GM23338 (cell line): ENCODE results near the gene TUBG2. TPM values are rescaled to one million over a fixed set of nuclear protein-coding genes. Genes with fewer than 3 reads are reported as not detected.

Source experiments
- ATAC-seq: fragments of 200-7000 bp; cut with Tn5 transposase; 3 replicates; pipeline ENCODE4 v1.9.1; 2020
- DNase-seq: peaks from one replicate; pipeline ENCODE4 v3.0.0-alpha.2; 2015; ENCODE audit warnings: low spot score
- H2AFZ ChIP-seq: fragments of 200-600 bp; sonication (generic); 2 replicates; pipeline ENCODE4 v1.8.0; 2016; ENCODE audit warnings: antibody characterized with exemption, mild to moderate bottlenecking, moderate library complexity
- H3F3A ChIP-seq: fragments of 200-600 bp; sonication (generic); replicated peaks from 2 replicates; pipeline ENCODE4 v1.8.0; 2017; ENCODE audit warnings: antibody characterized with exemption, mixed run types, low read depth
- H3K27ac ChIP-seq: fragments of 200-600 bp; sonication (generic); 2 replicates; pipeline ENCODE4 v1.6.1; 2016; ENCODE audit warnings: low read depth
- H3K27me3 ChIP-seq: fragments of 200-600 bp; sonication (generic); 2 replicates; pipeline ENCODE4 v1.8.0; 2016; ENCODE audit warnings: mild to moderate bottlenecking, mixed run types, moderate library complexity; ENCODE audit not compliant: insufficient read depth
- H3K36me3 ChIP-seq: fragments of 200-600 bp; sonication (generic); 2 replicates; pipeline ENCODE4 v1.8.0; 2016; ENCODE audit warnings: mild to moderate bottlenecking; ENCODE audit not compliant: insufficient read depth
- H3K4me1 ChIP-seq: fragments of 200-600 bp; sonication (generic); 2 replicates; pipeline ENCODE4 v1.8.0; 2016; ENCODE audit warnings: mild to moderate bottlenecking, moderate library complexity; ENCODE audit not compliant: insufficient read depth
- H3K4me2 ChIP-seq: fragments of 200-600 bp; sonication (generic); 2 replicates; pipeline ENCODE4 v1.7.1; 2017; ENCODE audit warnings: mixed run types
- H3K4me3 ChIP-seq: fragments of 200-600 bp; sonication (generic); 2 replicates; pipeline ENCODE4 v1.6.1; 2016; ENCODE audit warnings: mixed run types
- H3K79me2 ChIP-seq: fragments of 200-600 bp; sonication (generic); replicated peaks from 2 replicates; pipeline ENCODE4 v1.8.0; 2017; ENCODE audit warnings: mild to moderate bottlenecking; ENCODE audit not compliant: insufficient read depth
- H3K9me2 ChIP-seq: fragments of 200-600 bp; sonication (generic); 2 replicates; pipeline ENCODE4 v1.8.0; 2017; ENCODE audit not compliant: insufficient read depth
- H4K20me1 ChIP-seq: fragments of 200-600 bp; sonication (generic); replicated peaks from 2 replicates; pipeline ENCODE4 v1.8.0; 2017; ENCODE audit warnings: mild to moderate bottlenecking; ENCODE audit not compliant: insufficient read depth
- H3K27ac Mint-ChIP-seq: 2 replicates; pipeline ENCODE4 v1.8.0; 2020; ENCODE audit warnings: inconsistent platforms, mild to moderate bottlenecking, moderate library complexity, mixed read lengths
- H3K27me3 Mint-ChIP-seq: 3 replicates; pipeline ENCODE4 v1.8.0; 2022; ENCODE audit warnings: low read depth, mild to moderate bottlenecking, moderate library complexity, mixed read lengths, inconsistent platforms; ENCODE audit not compliant: insufficient read depth, poor library complexity
- H3K36me3 Mint-ChIP-seq: 3 replicates; pipeline ENCODE4 v1.8.0; 2021; ENCODE audit warnings: low read depth, mild to moderate bottlenecking, inconsistent platforms, moderate library complexity, mixed read lengths
- H3K4me1 Mint-ChIP-seq: 3 replicates; pipeline ENCODE4 v1.8.0; 2020; ENCODE audit warnings: mild to moderate bottlenecking, inconsistent platforms, mixed read lengths
- H3K4me3 Mint-ChIP-seq: 3 replicates; pipeline ENCODE4 v1.8.0; 2021; ENCODE audit warnings: moderate library complexity, mild to moderate bottlenecking, inconsistent platforms, mixed read lengths
- H3K9me3 Mint-ChIP-seq: 3 replicates; pipeline ENCODE4 v1.8.0; 2020; ENCODE audit warnings: moderate library complexity, mild to moderate bottlenecking, inconsistent platforms, mixed read lengths
- CREB1 ChIP-seq: fragments of 250-450 bp; sonication (Bioruptor Pico); IDR thresholded peaks from 2 replicates; pipeline ENCODE4 v1.5.0; 2020; ENCODE audit warnings: low read depth, mild to moderate bottlenecking, moderate library complexity
- CTCF ChIP-seq, 2 experiments: fragments of 200-600 bp in 1 of 2; sonication (generic) in 1 of 2; conservative IDR thresholded peaks; 2 replicates each; pipeline versions ENCODE4 v1.5.1 to v1.6.1; 2016 to 2017; ENCODE audit warnings: antibody characterized with exemption in 2 of 2, low read depth in 2 of 2, mild to moderate bottlenecking in 2 of 2, moderate library complexity in 1 of 2
- ETS1 ChIP-seq: IDR thresholded peaks from 2 replicates; pipeline ENCODE4 v1.6.1; 2016; ENCODE audit warnings: antibody characterized with exemption
- EZH2 ChIP-seq: fragments of 200-600 bp; sonication (generic); IDR thresholded peaks from one replicate; pipeline ENCODE4 v1.8.0; 2017; ENCODE audit warnings: antibody characterized with exemption, mild to moderate bottlenecking, low read depth; ENCODE audit not compliant: unreplicated experiment
- EZH2phosphoT487 ChIP-seq: fragments of 200-600 bp; sonication (generic); IDR thresholded peaks from one replicate; pipeline ENCODE4 v1.8.1; 2018; ENCODE audit warnings: antibody characterized with exemption; ENCODE audit not compliant: unreplicated experiment
- JUNB ChIP-seq: IDR thresholded peaks from one replicate; pipeline ENCODE4 v1.6.1; 2016; ENCODE audit warnings: antibody characterized with exemption; ENCODE audit not compliant: unreplicated experiment
- NANOG ChIP-seq: IDR thresholded peaks from 2 replicates; pipeline ENCODE4 v1.6.1; 2016; ENCODE audit warnings: antibody characterized with exemption, borderline replicate concordance
- POLR2AphosphoS5 ChIP-seq: IDR thresholded peaks from 2 replicates; pipeline ENCODE4 v1.6.1; 2016; ENCODE audit warnings: antibody characterized with exemption, low read depth
- STAT1 ChIP-seq: IDR thresholded peaks from one replicate; pipeline ENCODE4 v1.6.1; 2016; ENCODE audit warnings: antibody characterized with exemption; ENCODE audit not compliant: unreplicated experiment
- ZNF331 ChIP-seq: fragments of 250-450 bp; sonication (Bioruptor Pico); IDR thresholded peaks from 2 replicates; pipeline ENCODE4 v1.5.0; 2020; ENCODE audit warnings: low read depth, mild to moderate bottlenecking, moderate library complexity
- ZNF462 ChIP-seq: fragments of 250-450 bp; sonication (Bioruptor Pico); IDR thresholded peaks from 2 replicates; pipeline ENCODE4 v1.5.0; 2020; ENCODE audit warnings: mild to moderate bottlenecking, moderate library complexity
- polyA plus RNA-seq: library from polyadenylated mRNA; unstranded; fragments of >200 nt; fragmentation: Nextera tagmentation; extraction: Ambion mirVana; gene quantifications from 2 replicates; pipeline ENCODE4 v1.2.1, GENCODE V29; 2016
- total RNA-seq: library from RNA; depleted of rRNA; stranded (reverse); fragments of >200 nt; shearing (Covaris generic); gene quantifications from 2 replicates; pipeline ENCODE4 v1.2.3, GENCODE V29; 2014

Gene TUBG2
- total and polyA plus RNA-seq, 2 experiments from 2014 or later: 18.2 to 19.0 TPM

- H3K79me2 ChIP-seq: no peaks in the 10 kb centered on the region
- no peak overlapping the region for H3K4me3 Mint-ChIP-seq
- ATAC-seq (no peak), DNase-seq (no peak)
- H3K27me3 ChIP-seq: no peaks in the 10 kb centered on the region
- H3K27ac Mint-ChIP-seq: no peak overlapping the region
- TF ChIP-seq CTCF (conservative IDR thresholded peaks at IDR 0.05; ENCODE audit: low read depth in 2 of 2): no peak
- TF ChIP-seq NANOG: no peak
- TF ChIP-seq CREB1: no peak
- TF ChIP-seq ZNF331 (CRISPR knock-in tag): no peak
- TF ChIP-seq POLR2AphosphoS5: no peak
- no peak for TF ChIP-seq JUNB
- no peak for TF ChIP-seq ETS1
- TF ChIP-seq STAT1: no peak
- no peak for TF ChIP-seq EZH2phosphoT487
- no peak for TF ChIP-seq EZH2
- TF ChIP-seq ZNF462: no peak
- peaks cover 39% of the 10 kb centered on the region for H3K36me3 Mint-ChIP-seq
- H3K4me1 Mint-ChIP-seq: no peaks in the 10 kb centered on the region
- H3K36me3 ChIP-seq: peaks cover 6% of the 10 kb centered on the region; the same call in 1 of the 2 replicates
- no peak overlapping the region for H2AFZ ChIP-seq
- no peak overlapping the region for H3K27ac ChIP-seq
- no peaks in the 10 kb centered on the region for H3K9me2 ChIP-seq
- 0 out of 2 replicates have a peak, but pooled peaks cover 6% of the 10 kb centered on the region for H4K20me1 ChIP-seq
- H3K4me2 ChIP-seq: no peak overlapping the region
- H3K4me1 ChIP-seq: no peaks in the 10 kb centered on the region
- no peaks in the 10 kb centered on the region for H3K27me3 Mint-ChIP-seq
- no peaks in the 10 kb centered on the region; the same call in 2 of the 3 replicates for H3K9me3 Mint-ChIP-seq
- H3F3A ChIP-seq: no peaks in the 10 kb centered on the region
- H3K4me3 ChIP-seq: no peak overlapping the region
These were observed 45.9 kb downstream of the TUBG2 start for GRCh38 chr17:42704837-42705494.
